ENCODE measurements around the gene RPL11. TPM values are rescaled to one million over a fixed set of nuclear protein-coding genes. Genes with fewer than 3 reads are reported as not detected.

The RPL11 gene
- total and polyA plus RNA-seq, 2 of the 4 experiments (the other 2 are of a cell fraction) = 452 to 1,692 TPM

DNA sequence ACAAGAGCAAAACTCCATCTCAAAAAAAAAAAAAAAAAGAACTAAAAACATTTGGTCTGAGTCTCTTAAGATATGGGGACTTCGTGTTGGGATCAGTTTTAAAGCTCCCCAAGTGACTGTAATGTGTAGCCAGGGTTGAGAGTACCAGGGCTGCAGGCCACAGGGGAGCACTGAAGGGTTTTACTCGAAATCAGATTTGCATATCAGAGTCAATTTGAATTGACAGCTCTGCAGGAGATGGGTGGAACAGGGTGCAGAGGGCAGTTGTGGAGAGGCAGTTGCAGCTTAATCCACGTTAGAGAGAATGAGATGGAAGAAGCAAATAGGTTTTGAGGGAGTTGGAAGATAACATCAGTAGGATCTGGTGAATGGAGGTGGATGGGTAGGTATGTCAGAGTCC, 31.0 kb downstream of the RPL11 start:
- DNase-seq (no peak), ATAC-seq (ENCODE audit: low read depth) (no peak)
- Histone ChIP-seq H3K14ac (replicated peaks; ENCODE audit: low read depth, low read length) (no peak overlapping the region), H3K27ac (ENCODE audit: insufficient read depth, low read length) (no peak overlapping the region), H2BK20ac (ENCODE audit: low read depth, low read length) (no peak overlapping the region), H3K4me1 (ENCODE audit: control insufficient read depth, insufficient read depth, low read length) (peaks cover 14% of the 10 kb centered on the region), H2AK5ac (ENCODE audit: low read depth, low read length) (no peak overlapping the region), H2BK120ac (ENCODE audit: low read depth, low read length) (no peak overlapping the region), H4K8ac (ENCODE audit: low read depth in 2 of 2, low read length in 2 of 2) (no peak overlapping the region), H3K56ac (ENCODE audit: extremely low read depth, insufficient read depth, low read length) (no peak overlapping the region), H3K9me3 (ENCODE audit: control insufficient read depth, insufficient read depth, low read length) (no peaks in the 10 kb centered on the region), H3K36me3 (ENCODE audit: control insufficient read depth, insufficient read depth, low read length) (no peaks in the 10 kb centered on the region), H3K4ac (ENCODE audit: low read depth, low read length) (no peak overlapping the region), H3K79me1 (ENCODE audit: low read depth in 1 of 2, low read length in 2 of 2) (peaks cover 15 to 64% of the 10 kb centered on the region in 2 experiments; a peak in 3 of 4 replicates), H3K4me3 (ENCODE audit: insufficient read depth, low read depth, low read length) (no peak overlapping the region), H2BK15ac (ENCODE audit: low read depth, low read length) (no peak overlapping the region), H3K27me3 (ENCODE audit: control insufficient read depth, insufficient read depth, low read length) (no peaks in the 10 kb centered on the region), H3K23ac (ENCODE audit: low read depth, low read length) (no peak overlapping the region), H3K9ac (ENCODE audit: low read depth, low read length) (no peak overlapping the region), H4K20me1 (ENCODE audit: insufficient read depth, low read length) (peaks cover 36% of the 10 kb centered on the region), H2BK5ac (ENCODE audit: low read depth, low read length, poor library complexity, severe bottlenecking) (no peak overlapping the region), H4K91ac (ENCODE audit: insufficient read depth, low read depth, low read length) (no peak overlapping the region), H4K5ac (ENCODE audit: low read depth, low read length) (no peak overlapping the region), H3K18ac (ENCODE audit: low read depth, low read length) (no peak overlapping the region), H2AFZ (replicated peaks; ENCODE audit: low read length, poor library complexity) (no peak overlapping the region), H2AK9ac (replicated peaks; ENCODE audit: low read depth, low read length, poor library complexity) (no peak overlapping the region), H3K9me1 (ENCODE audit: insufficient read depth, low read length) (peaks cover 17% of the 10 kb centered on the region), H3K4me2 (ENCODE audit: low read depth, low read length) (no peak overlapping the region)
- ChIA-PET CTCF (interaction anchor here (0.8 kb wide), 1 partner anchor 373 kb away, joined by 4 read pairs; no protein-coding TSS in a partner anchor), POLR2A (ENCODE audit: unreplicated experiment) (no interaction called here)
- dilution Hi-C loops (cut with HindIII; ENCODE audit: low sequenced_read_pairs, unreplicated experiment) (no loop called here), in situ Hi-C loops (cut with MboI; ENCODE audit: low sequenced_read_pairs) (no loop called here), intact Hi-C loops (cut with micrococcal nuclease) (no loop called here)
- BruUV-seq (replicated peaks) = no TSS peak
- TF ChIP-seq CEBPB (IDR thresholded peaks at IDR 0.05; ENCODE audit: low read depth, low read length) (no peak), BHLHE40 (IDR thresholded peaks at IDR 0.05; ENCODE audit: low read depth, low read length) (no peak), MAFK (IDR thresholded peaks at IDR 0.05; ENCODE audit: low read depth, low read length) (no peak), POLR2A (IDR thresholded peaks at IDR 0.05; ENCODE audit: low read depth, low read length) (no peak), CTCF (conservative IDR thresholded peaks at IDR 0.05; ENCODE audit: low read depth, low read length) (no peak), MXI1 (IDR thresholded peaks at IDR 0.05; ENCODE audit: borderline replicate concordance, low read depth, low read length) (no peak), RAD21 (IDR thresholded peaks at IDR 0.05; ENCODE audit: low read length) (no peak)
- 74% methylated on average over 2 of the region's 3 CpGs; no CpG with 5 or more reads in 1 of the 2 experiments for WGBS, 2 experiments (ENCODE audit: extremely low coverage in 2 of 2, insufficient read length in 1 of 2)
